Measurements from ENCODE around the gene SLC45A1.
A peak's percentile ranks its signal among the peaks of the same experiment; 100 is the strongest.

Gene SLC45A1

DNA sequence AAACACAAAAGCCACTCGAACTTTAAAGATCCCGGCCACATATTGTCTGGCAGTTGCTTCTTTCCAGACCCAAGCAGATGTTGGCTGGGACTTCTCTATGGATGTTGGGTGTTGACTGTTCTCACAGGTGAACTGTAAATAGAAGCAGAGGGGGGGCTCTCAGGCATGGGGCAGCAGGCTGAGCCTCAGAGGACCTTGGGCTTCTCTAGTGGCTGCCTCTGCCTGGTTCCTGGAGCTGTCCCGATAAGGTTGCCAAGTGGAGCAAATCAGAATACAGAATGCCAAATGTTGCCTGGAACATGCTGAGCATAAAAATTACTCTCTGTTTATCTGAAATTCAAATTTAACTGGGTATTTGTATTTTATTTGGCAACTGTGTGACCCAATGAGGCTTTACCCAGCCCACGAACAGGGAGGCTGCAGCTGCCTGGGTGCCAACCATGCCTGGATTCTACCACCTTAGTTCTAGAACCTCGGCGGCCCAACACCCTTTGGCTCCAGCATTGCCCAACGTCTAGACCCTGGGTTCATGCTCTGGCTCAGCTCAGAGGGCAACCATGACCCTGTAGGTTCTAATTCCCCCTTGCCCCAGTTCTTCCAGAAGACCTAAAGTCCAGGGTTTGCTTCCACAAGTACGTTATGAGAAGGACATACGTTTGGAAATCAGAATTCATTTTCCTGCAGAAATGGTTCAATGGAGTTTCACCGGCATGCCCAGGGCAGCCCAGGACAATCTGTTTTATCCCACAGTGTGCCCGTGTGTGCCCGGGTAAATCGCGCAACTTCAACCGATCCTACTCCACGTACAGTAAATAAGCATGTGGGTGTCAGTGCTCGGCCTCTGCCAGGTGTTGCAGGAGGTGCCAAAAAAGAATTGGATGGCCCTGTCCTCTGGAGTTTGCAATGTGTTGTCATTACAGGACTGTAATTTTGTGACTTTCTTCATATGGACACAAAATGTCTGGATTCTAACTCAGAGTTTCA lies 5.4 kb upstream of the SLC45A1 start:
- no peaks in the 10 kb centered on the region for H3K36me3 ChIP-seq (ENCODE audit: insufficient read depth)
- H3K9ac ChIP-seq = no peak overlapping the region
- H3K79me2 ChIP-seq (ENCODE audit: insufficient read depth, low read depth) = no peaks in the 10 kb centered on the region
- H4K20me1 ChIP-seq (ENCODE audit: insufficient read depth) = no peaks in the 10 kb centered on the region
- no peak overlapping the region for H2AFZ ChIP-seq (ENCODE audit: low read depth)
- no peak overlapping the region for H3K4me2 ChIP-seq
- H3K27me3 ChIP-seq (ENCODE audit: insufficient read depth, low read depth) = no peaks in the 10 kb centered on the region
- TF ChIP-seq, protein P1, sequence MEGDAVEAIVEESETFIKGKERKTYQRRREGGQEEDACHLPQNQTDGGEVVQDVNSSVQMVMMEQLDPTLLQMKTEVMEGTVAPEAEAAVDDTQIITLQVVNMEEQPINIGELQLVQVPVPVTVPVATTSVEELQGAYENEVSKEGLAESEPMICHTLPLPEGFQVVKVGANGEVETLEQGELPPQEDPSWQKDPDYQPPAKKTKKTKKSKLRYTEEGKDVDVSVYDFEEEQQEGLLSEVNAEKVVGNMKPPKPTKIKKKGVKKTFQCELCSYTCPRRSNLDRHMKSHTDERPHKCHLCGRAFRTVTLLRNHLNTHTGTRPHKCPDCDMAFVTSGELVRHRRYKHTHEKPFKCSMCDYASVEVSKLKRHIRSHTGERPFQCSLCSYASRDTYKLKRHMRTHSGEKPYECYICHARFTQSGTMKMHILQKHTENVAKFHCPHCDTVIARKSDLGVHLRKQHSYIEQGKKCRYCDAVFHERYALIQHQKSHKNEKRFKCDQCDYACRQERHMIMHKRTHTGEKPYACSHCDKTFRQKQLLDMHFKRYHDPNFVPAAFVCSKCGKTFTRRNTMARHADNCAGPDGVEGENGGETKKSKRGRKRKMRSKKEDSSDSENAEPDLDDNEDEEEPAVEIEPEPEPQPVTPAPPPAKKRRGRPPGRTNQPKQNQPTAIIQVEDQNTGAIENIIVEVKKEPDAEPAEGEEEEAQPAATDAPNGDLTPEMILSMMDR (conservative IDR thresholded peaks at IDR 0.05; ENCODE audit: low read depth, low read length) = no peak
- no peaks in the 10 kb centered on the region for H3K4me1 ChIP-seq (ENCODE audit: low read depth, poor library complexity, severe bottlenecking)
- H3K27ac ChIP-seq = no peak overlapping the region
- H3K4me3 ChIP-seq (IDR thresholded peaks at IDR 0.05; ENCODE audit: insufficient read depth, low read depth, low read length) = no peak overlapping the region

DNA sequence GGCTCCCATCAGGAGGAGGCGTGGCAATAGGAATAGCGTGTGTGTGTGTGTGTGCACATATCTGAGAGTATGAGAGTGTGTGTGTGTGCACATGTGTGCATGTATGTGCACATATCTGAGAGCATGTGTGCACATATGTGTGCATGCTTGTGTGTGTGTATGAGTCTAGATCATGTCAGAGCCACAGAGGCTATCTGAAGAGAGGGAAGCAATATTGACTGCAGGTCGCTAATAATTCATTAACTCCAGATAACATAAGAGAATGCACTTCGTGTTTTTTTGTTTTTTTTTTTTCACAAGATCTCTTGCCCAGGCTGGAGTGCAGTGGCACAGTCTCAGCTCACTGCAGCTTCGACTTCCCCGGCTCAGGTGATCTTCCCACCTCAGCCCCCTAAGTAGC lies 4.7 kb upstream of the SLC45A1 start:
- Histone ChIP-seq H3K4me2 (no peak overlapping the region), H4K20me1 (ENCODE audit: insufficient read depth) (no peaks in the 10 kb centered on the region), H3K4me3 (IDR thresholded peaks at IDR 0.05; ENCODE audit: insufficient read depth, low read depth, low read length) (no peak overlapping the region), H3K79me2 (ENCODE audit: insufficient read depth, low read depth) (no peaks in the 10 kb centered on the region), H3K9ac (no peak overlapping the region), H3K4me1 (ENCODE audit: low read depth, poor library complexity, severe bottlenecking) (no peaks in the 10 kb centered on the region), H2AFZ (ENCODE audit: low read depth) (no peak overlapping the region), H3K27me3 (ENCODE audit: insufficient read depth, low read depth) (no peaks in the 10 kb centered on the region), H3K36me3 (ENCODE audit: insufficient read depth) (no peaks in the 10 kb centered on the region), H3K27ac (no peak overlapping the region)
- TF ChIP-seq, protein P1 (conservative IDR thresholded peaks at IDR 0.05; ENCODE audit: low read depth, low read length) = no peak

DNA sequence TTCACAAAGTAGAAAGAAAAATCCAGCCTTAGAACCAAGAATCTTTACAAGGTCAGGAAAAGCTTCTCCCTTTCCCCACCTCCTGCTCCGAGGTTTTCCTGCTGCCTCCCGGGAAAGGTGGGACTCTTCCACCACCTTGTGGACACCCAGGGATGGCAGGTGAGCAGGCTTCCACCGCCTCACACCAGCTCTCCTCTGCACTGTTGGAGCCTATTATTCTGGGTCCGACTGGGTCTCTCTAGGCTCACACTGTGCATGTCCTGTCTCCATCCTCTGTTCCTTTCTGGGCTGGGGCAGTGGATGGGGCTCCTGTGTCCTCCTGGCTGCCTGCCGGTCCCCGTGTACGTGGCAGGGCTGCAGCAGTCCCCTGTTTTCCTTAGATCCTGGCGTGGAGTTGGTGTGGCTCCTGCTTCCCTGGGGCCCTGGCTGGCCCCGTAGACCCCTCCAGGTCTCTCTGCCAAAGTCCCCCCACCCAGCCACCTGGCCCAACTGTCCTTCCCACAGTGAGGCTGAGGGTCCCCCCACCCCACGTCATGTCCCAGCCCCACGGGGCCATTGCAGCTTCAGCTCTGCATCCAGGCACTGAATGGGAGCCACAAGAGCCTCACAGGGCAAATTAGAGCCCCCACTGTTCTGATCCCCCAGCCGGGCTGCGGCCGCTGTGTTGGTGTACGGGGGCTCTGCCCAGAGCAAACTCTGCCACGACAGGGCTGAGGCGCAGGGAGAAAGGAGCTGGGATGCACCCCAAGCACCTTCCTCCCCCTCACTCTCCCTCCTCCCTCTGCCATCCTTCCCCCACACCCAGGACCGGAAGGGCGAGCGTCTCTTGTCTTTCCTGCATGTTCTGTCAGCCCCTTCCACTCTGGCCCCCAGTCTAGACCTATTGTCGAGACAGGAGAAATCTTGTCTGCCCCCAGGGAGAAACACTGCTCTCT lies 3.3 kb upstream of the SLC45A1 start:
- TF ChIP-seq, protein P1 (conservative IDR thresholded peaks at IDR 0.05; ENCODE audit: low read depth, low read length) = peak; percentile 57
- H4K20me1 ChIP-seq (ENCODE audit: insufficient read depth) = no peaks in the 10 kb centered on the region
- no peak overlapping the region for H3K4me3 ChIP-seq (IDR thresholded peaks at IDR 0.05; ENCODE audit: insufficient read depth, low read depth, low read length)
- peak overlapping the region; percentile 19; the same call in 1 of the 2 replicates for H2AFZ ChIP-seq (ENCODE audit: low read depth)
- no peak overlapping the region for H3K9ac ChIP-seq
- H3K36me3 ChIP-seq (ENCODE audit: insufficient read depth) = no peaks in the 10 kb centered on the region
- no peak overlapping the region for H3K27ac ChIP-seq
- no peaks in the 10 kb centered on the region for H3K4me1 ChIP-seq (ENCODE audit: low read depth, poor library complexity, severe bottlenecking)
- peaks cover 5% of the 10 kb centered on the region; the same call in 1 of the 2 replicates for H3K27me3 ChIP-seq (ENCODE audit: insufficient read depth, low read depth)
- H3K4me2 ChIP-seq = no peak overlapping the region
- no peaks in the 10 kb centered on the region for H3K79me2 ChIP-seq (ENCODE audit: insufficient read depth, low read depth)
